ENCODE results near the gene WDR49.

WDR49 gene

DNA sequence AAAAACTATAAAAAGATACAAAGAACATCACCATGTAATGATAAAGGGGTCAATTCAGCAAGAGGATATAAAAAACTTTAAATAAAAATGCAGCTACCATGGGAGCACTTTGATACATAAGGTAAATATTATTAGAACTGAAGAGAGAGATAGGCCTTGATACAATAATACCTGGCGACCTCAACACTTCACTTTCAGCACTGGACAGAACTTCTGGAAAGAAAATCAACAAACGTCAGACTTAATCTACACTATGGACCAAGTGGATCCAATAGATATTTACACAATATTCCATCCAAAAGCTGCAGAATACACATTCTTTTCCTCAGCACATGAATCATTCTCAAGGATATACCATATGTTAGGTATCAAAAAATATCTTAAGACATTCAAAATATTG, 42.0 kb downstream of the WDR49 start:
- Histone ChIP-seq H2AFZ (no peak overlapping the region), H3K4me2 (ENCODE audit: low read length) (no peak overlapping the region), H3K79me2 (no peaks in the 10 kb centered on the region), H3K36me3 (ENCODE audit: control insufficient read depth, insufficient read depth, low read length) (no peaks in the 10 kb centered on the region), H3K4me1 (no peaks in the 10 kb centered on the region), H3K27ac (no peak overlapping the region), H3K4me3 (ENCODE audit: low read depth, low read length) (no peak overlapping the region), H3K27me3 (ENCODE audit: control insufficient read depth, insufficient read depth, low read length) (no peaks in the 10 kb centered on the region), H3K9me3 (ENCODE audit: control insufficient read depth, low read length) (no peaks in the 10 kb centered on the region), H3K9ac (no peak overlapping the region)
- TF ChIP-seq, protein P1, sequence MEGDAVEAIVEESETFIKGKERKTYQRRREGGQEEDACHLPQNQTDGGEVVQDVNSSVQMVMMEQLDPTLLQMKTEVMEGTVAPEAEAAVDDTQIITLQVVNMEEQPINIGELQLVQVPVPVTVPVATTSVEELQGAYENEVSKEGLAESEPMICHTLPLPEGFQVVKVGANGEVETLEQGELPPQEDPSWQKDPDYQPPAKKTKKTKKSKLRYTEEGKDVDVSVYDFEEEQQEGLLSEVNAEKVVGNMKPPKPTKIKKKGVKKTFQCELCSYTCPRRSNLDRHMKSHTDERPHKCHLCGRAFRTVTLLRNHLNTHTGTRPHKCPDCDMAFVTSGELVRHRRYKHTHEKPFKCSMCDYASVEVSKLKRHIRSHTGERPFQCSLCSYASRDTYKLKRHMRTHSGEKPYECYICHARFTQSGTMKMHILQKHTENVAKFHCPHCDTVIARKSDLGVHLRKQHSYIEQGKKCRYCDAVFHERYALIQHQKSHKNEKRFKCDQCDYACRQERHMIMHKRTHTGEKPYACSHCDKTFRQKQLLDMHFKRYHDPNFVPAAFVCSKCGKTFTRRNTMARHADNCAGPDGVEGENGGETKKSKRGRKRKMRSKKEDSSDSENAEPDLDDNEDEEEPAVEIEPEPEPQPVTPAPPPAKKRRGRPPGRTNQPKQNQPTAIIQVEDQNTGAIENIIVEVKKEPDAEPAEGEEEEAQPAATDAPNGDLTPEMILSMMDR (IDR thresholded peaks at IDR 0.05), result no peak

DNA sequence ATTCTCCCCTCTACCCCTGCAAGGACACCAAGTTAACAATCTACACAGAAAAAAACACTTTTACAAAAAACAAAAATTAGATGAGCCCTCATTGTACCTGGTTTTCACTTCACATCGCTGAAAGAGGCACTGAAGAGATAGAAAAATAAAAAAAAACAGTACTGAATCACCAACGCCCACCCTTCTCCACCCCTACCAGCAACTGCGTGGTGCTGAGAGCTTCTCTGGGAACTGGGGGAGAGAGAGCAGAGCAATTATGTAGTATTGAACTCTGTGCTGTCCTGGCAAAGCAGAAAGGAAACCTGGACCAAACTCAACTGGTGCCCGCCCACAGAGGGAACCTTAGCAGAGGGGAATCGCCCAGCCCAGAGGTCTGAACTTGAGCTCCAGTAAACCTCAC, 44.6 kb downstream of the WDR49 start:
- H3K79me2 ChIP-seq, result no peaks in the 10 kb centered on the region

DNA sequence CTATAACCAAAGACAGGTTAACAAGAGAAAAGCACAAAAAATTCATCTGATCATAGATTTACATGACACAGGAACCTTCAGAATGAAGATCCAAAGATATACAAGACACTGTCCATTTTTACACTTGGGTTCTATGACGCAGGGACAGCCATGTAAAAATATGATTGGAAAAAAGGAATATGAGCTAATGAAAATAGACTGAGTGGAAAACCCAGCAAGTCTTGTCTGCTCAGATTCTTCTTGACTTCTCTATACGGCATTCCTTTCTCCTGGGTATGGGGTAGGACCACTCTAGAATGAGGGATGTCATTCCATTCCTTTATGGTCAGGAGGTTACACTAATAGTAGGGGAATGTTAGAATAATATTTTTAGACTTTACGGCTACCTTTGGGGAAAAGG, 46.9 kb downstream of the WDR49 start:
- H3K27me3 ChIP-seq (ENCODE audit: control insufficient read depth, insufficient read depth, low read length), result no peaks in the 10 kb centered on the region
- no peak overlapping the region for H3K4me2 ChIP-seq (ENCODE audit: low read length)
- no peaks in the 10 kb centered on the region for H3K36me3 ChIP-seq (ENCODE audit: control insufficient read depth, insufficient read depth, low read length)
- TF ChIP-seq, protein P1 (IDR thresholded peaks at IDR 0.05), result no peak
- H3K27ac ChIP-seq, result no peak overlapping the region
- H2AFZ ChIP-seq, result no peak overlapping the region
- no peak overlapping the region for H3K9ac ChIP-seq
- H3K4me3 ChIP-seq (ENCODE audit: low read depth, low read length), result no peak overlapping the region
- H3K4me1 ChIP-seq, result no peaks in the 10 kb centered on the region
- no peaks in the 10 kb centered on the region for H3K9me3 ChIP-seq (ENCODE audit: control insufficient read depth, low read length)
- H3K79me2 ChIP-seq, result no peaks in the 10 kb centered on the region

More for the DNA sequence above, 44.6 kb downstream of the WDR49 start:
- no peak overlapping the region for H3K4me3 ChIP-seq (ENCODE audit: low read depth, low read length)
- H3K27me3 ChIP-seq (ENCODE audit: control insufficient read depth, insufficient read depth, low read length), result no peaks in the 10 kb centered on the region
- no peaks in the 10 kb centered on the region for H3K36me3 ChIP-seq (ENCODE audit: control insufficient read depth, insufficient read depth, low read length)
- no peak overlapping the region for H3K27ac ChIP-seq
- H2AFZ ChIP-seq, result no peak overlapping the region
- no peaks in the 10 kb centered on the region for H3K9me3 ChIP-seq (ENCODE audit: control insufficient read depth, low read length)
- TF ChIP-seq, protein P1 (IDR thresholded peaks at IDR 0.05), result no peak
- H3K4me2 ChIP-seq (ENCODE audit: low read length), result no peak overlapping the region
- no peak overlapping the region for H3K9ac ChIP-seq
- H3K4me1 ChIP-seq, result no peaks in the 10 kb centered on the region

DNA sequence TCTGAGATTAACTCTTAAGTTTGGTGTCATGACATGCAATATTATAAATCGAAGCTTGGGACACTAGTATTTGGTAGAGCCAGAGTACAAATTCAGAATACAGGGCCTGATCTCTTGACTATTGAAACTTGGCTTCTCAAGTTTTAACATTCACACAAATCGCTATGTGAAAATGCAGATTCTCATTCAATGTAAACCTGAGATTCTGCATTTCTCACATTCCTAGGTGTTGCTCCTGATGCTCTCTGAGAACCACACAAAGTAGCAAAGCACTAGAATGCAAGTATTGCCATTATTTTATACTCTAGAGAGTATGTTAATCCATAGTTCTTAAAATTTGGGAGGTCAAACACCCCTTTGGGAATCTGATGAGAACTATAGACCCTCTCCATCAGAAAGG, 47.9 kb downstream of the WDR49 start:
- no peaks in the 10 kb centered on the region for H3K9me3 ChIP-seq (ENCODE audit: control insufficient read depth, low read length)

DNA sequence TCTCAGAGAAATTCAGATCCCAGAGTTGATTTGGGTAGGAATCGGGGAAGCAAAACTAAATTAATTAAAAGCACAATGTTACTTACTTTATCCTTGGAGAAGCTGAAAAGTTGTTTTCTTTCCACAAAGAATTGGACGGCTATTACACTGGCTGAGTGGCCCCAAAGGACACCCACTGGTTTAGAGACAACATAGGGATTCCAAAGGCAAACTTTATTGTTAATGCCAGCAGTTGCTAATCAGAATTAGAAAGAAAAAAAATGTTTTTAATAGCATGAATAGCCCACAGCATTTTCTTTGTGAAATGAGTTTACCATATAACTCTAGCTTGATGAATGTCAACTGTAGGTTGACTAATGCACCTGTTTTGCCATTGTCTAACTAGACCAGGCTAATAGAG, 51.7 kb downstream of the WDR49 start:
- H2AFZ ChIP-seq, result no peak overlapping the region
- H3K4me2 ChIP-seq (ENCODE audit: low read length), result no peak overlapping the region
- H3K36me3 ChIP-seq (ENCODE audit: control insufficient read depth, insufficient read depth, low read length), result no peaks in the 10 kb centered on the region

More for the DNA sequence above, 47.9 kb downstream of the WDR49 start:
- no peaks in the 10 kb centered on the region for H3K27me3 ChIP-seq (ENCODE audit: control insufficient read depth, insufficient read depth, low read length)
- TF ChIP-seq, protein P1 (IDR thresholded peaks at IDR 0.05), result no peak
- no peak overlapping the region for H3K4me3 ChIP-seq (ENCODE audit: low read depth, low read length)
- no peaks in the 10 kb centered on the region for H3K79me2 ChIP-seq
- H3K4me2 ChIP-seq (ENCODE audit: low read length), result no peak overlapping the region
- no peak overlapping the region for H3K27ac ChIP-seq
- H3K36me3 ChIP-seq (ENCODE audit: control insufficient read depth, insufficient read depth, low read length), result no peaks in the 10 kb centered on the region
- no peaks in the 10 kb centered on the region for H3K4me1 ChIP-seq
- no peak overlapping the region for H2AFZ ChIP-seq
- no peak overlapping the region for H3K9ac ChIP-seq

More for the DNA sequence above, 51.7 kb downstream of the WDR49 start:
- H3K9me3 ChIP-seq (ENCODE audit: control insufficient read depth, low read length), result no peaks in the 10 kb centered on the region
- no peak overlapping the region for H3K9ac ChIP-seq
- no peaks in the 10 kb centered on the region for H3K27me3 ChIP-seq (ENCODE audit: control insufficient read depth, insufficient read depth, low read length)
- no peak overlapping the region for H3K4me3 ChIP-seq (ENCODE audit: low read depth, low read length)
- TF ChIP-seq, protein P1 (IDR thresholded peaks at IDR 0.05), result no peak
- H3K27ac ChIP-seq, result no peak overlapping the region
- no peaks in the 10 kb centered on the region for H3K4me1 ChIP-seq
- H3K79me2 ChIP-seq, result no peaks in the 10 kb centered on the region

All from parathyroid adenoma (tissue), 2 donors.